Measurements from ENCODE around the gene SH3RF3. TPM values are rescaled to one million over a fixed set of nuclear protein-coding genes. Genes with fewer than 3 reads are reported as not detected.

Gene SH3RF3
- total and polyA plus RNA-seq, 9 of the 15 experiments (the other 6 are each of a cell fraction or from before 2014, with no cell fraction given), result 0.02 TPM; not detected in 8

- TF ChIP-seq PTTG1 (tag; IDR thresholded peaks at IDR 0.05; ENCODE audit: low read depth) (no peak), ZNF592 (IDR thresholded peaks at IDR 0.05) (no peak), PRDM10 (IDR thresholded peaks at IDR 0.05; ENCODE audit: partially characterized antibody) (no peak), HSF4 (CRISPR knock-in tag; IDR thresholded peaks at IDR 0.05; ENCODE audit: borderline replicate concordance) (no peak), RBM17 (IDR thresholded peaks at IDR 0.05; ENCODE audit: borderline replicate concordance, low read depth, low read length) (no peak)
Observed at GRCh38 chr2:109204412-109204811, 75.4 kb downstream of the SH3RF3 start (continued).
